IPS-NIHi7 (cell line): Measurements from ENCODE around the gene JADE3.
A peak's percentile ranks its signal among the peaks of the same experiment; 100 is the strongest.
"Not testable (repeated sequence)": the region's sequence is repeated elsewhere in the genome, so short reads cannot be mapped to it uniquely, and the experiment has no call there.

Experiments used
- DNase-seq: peaks from one replicate; pipeline ENCODE4 v3.0.0; 2012; ENCODE audit warnings: mixed read lengths; ENCODE audit errors: extremely low spot score

JADE3 gene

GRCh38 chrX:46935295-46935694, 23.1 kb downstream of the JADE3 start:
- no peak for DNase-seq

DNA sequence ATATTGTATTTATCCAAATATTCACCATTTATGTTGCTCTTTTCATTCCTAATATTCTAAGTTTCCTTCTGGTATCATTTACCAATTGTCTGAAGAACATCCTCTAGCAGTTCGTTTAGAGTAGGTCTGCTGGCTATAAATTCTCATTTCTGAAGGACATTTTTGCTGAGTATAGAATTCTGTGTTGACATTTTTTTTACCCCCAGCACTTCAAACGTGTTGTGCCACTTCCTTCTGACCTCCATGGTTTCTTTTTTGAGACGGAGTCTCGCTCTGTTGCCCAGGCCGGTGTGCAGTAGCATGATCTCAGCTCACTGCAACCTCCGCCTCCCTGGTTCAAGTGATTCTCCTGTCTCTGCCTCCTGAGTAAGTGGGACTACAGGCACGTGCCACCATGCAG, 26.4 kb downstream of the JADE3 start:
- DNase-seq, result no peak

GRCh38 chrX:46941341-46941740, 29.1 kb downstream of the JADE3 start:
- no peak for DNase-seq

- DNase-seq, result no peak
Observed at GRCh38 chrX:46953137-46953527, 40.9 kb downstream of the JADE3 start.

DNA sequence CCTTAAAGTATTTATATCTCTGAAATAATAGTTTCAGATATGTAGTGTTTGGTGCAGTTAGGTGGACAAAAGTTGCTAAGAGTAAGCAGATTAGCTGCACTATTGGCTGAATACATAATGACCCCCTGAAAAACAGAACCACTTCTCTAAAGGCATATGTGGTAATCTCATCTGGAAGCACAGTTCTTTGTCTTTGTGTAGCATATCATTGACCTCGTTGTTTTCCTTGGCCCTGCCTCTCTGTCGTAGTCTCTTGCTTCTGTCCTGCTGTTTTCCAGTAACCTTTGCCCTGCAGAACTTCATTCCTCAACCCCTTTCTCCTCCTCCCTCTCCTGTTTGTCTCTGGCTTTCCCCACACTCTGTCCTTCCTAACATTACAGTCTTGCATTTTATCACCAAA, 41.4 kb downstream of the JADE3 start:
- DNase-seq, result peak; percentile 57

GRCh38 chrX:46954716-46955115, 42.5 kb downstream of the JADE3 start:
- DNase-seq, result no peak

DNA sequence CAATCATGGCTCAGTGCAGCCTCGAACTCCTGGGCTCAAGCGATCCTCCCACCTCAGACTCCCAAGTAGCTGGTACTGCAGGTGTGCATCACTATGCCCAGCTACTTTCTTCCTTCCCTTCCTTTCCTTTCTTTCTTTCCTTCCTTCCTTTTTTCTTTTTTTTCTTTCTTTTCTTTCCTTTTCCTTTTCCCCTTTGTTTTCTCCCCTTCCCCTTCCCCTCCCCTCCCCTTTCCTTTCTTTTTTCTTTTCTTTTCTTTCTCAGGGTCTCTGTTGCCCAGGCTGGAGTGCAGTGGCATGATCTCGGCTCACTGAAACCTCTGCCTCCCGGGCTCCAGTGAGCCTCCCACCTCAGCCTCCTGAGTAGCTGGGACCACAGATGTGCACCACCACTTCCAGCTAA, 44.4 kb downstream of the JADE3 start:
- DNase-seq, result not testable (repeated sequence)

- DNase-seq, result no peak
Observed at GRCh38 chrX:46957297-46957696, 45.1 kb downstream of the JADE3 start.

- no peak for DNase-seq
Observed at GRCh38 chrX:46959101-46959500, 46.9 kb downstream of the JADE3 start.

GRCh38 chrX:46959985-46960700, 47.9 kb downstream of the JADE3 start:
- DNase-seq, result no peak

DNA sequence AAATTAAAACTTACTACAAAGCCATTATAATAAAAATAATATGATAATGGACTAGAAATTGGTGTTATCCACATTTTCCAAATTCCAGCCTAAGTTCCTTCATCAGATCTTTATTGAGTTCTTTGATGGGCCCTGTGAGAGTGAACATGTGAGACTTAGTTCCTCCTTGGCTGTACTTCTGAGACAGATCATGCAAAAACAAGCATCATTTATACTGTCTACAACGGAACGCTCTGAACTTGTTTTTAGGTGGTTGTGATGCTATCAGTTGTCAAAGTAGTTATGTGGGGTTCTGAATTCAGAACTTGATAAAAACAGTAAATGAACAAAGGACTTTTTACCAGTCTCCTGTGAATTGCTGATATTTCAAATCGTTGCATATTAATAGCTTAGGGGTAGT, 48.9 kb downstream of the JADE3 start:
- no peak for DNase-seq

GRCh38 chrX:46961574-46962283, 49.5 kb downstream of the JADE3 start:
- no peak for DNase-seq

DNA sequence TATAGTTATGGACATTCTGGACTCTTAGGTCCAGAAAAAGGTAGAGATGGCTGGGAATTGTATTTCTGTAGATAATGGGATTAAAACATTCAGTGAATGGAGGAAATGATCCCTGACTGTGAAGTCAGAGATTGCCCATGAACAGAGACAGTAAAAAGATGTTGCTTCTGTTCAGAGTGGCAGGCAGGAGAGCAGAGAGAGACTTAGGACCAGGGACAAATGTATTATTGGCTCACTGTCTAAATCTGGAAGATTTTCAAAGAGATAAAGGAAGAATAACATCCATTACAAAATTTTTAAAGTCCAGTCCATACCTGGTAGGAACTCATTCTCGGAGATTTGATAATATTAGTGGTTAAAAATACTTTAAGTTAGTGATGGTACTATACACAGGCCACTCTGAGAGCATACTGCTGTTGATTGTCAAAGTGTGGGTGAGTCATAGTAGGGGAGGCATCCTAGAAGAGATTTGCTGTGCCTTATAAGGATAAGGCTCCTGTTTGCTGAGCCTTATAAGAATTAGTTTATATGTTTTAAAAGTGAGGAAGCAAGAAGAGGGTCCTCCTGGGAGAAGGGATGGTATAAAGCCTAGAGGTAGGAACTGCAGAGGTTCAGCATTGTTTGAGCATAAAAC, 53.0 kb downstream of the JADE3 start:
- DNase-seq, result no peak

- no peak for DNase-seq
Observed at GRCh38 chrX:46967547-46967946, 55.3 kb downstream of the JADE3 start.

- not testable (repeated sequence) for DNase-seq
Observed at GRCh38 chrX:46977046-46977445, 64.8 kb downstream of the JADE3 start.

GRCh38 chrX:46978341-46979291, 66.4 kb downstream of the JADE3 start:
- DNase-seq, result peak; percentile 76

DNA sequence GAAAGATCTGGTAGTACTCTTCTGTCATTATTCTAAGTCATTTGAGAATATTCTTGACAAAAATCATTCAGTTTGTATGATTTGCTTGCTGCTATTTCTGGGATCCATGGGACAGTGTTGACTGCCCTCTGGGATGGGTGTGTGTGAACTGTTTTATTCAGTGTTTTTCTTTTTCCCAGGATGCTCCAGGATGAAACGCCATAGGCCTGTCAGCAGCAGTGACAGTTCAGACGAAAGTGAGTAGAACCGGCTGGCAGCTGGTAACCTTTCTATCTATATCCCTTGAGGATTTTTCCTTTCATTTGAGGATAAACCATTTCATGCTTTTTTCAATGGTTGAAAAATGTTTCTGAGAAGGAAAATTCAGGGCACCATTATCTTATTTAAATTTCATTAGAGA, 72.5 kb downstream of the JADE3 start:
- no peak for DNase-seq

GRCh38 chrX:46989548-46989947, 77.3 kb downstream of the JADE3 start:
- DNase-seq, result no peak

- DNase-seq, result peak; percentile 18
Observed at GRCh38 chrX:46991664-46992063, 79.4 kb downstream of the JADE3 start.

DNA sequence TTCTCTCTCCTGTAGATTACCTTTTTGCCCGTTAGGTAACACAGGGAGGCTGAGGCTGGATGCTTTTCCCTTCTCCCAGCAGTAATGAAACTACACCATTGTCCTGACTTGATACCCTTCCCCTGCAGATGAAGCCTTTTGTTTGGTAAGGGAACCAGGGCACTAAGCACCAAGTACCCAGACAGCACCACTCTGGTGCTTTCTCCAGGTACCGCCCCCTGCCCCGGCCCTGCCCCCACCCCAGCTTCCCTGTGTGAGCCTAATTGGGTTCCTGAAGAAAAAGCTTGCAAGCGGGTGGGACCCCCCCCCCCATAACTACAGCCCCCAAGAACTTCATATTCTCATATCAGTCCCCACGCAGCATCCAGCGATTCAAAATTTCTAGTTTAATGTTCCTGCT, 79.8 kb downstream of the JADE3 start:
- DNase-seq, result no peak

DNA sequence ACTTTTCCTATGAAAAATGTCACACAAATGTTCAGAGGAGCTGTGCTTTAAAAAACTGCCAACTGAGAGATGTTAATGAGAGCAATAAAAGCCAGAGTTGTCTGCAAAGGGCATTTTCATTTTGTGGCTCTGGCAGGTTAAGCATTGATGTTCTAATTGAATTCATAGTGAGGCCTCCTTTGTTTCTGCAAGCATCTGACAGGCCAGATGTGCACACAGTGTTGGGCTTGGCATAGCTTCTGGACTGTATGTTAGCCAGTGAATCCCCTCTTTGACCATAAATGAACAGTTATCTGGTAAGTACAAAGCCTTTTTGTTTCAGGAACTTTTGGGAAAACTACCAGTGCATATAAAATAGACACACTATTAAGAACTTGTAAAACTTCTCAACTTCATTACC, 81.9 kb downstream of the JADE3 start:
- no peak for DNase-seq

DNA sequence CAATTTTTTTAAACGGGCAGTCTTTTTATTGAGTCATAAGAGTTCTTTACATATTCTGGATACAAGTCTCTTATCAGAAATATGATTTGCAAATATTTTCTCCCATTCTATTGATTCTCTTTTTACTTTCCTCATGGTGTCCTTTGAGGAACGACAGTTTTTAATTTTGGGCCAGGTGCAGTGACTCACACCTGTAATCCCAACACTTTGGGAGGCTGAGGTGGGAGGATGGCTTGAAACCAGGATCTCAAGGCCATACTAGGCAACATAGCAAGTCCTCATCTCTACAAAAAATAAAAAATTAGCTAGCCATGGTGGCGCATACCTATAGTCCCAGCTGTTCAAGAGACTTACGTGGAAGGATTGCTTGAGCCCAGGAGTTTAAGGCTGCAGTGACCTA, 99.9 kb downstream of the JADE3 start:
- DNase-seq, result no peak
